Skeletal muscle satellite cell (primary cell): ENCODE data around the gene CHURC1.

ENCODE experiments used
- H3K27me3 ChIP-seq: 2 replicates; pipeline ENCODE4 v1.7.0; 2013; ENCODE audit warnings: low read length; ENCODE audit not compliant: control insufficient read depth, insufficient read depth
- H3K36me3 ChIP-seq: 2 replicates; pipeline ENCODE4 v1.7.0; 2013; ENCODE audit warnings: mild to moderate bottlenecking, control low read depth, low read length; ENCODE audit not compliant: insufficient read depth
- H3K4me1 ChIP-seq: 2 replicates; pipeline ENCODE4 v1.7.0; 2013; ENCODE audit warnings: low read length; ENCODE audit not compliant: control insufficient read depth, insufficient read depth
- H3K4me2 ChIP-seq: 2 replicates; pipeline ENCODE4 v1.7.0; 2013; ENCODE audit warnings: mild to moderate bottlenecking, low read length
- H3K4me3 ChIP-seq: 2 replicates; pipeline ENCODE4 v1.7.0; 2013; ENCODE audit warnings: low read length
- H3K9ac ChIP-seq: 2 replicates; pipeline ENCODE4 v1.7.0; 2013; ENCODE audit warnings: mild to moderate bottlenecking, low read depth, low read length, moderate library complexity
- H3K9me3 ChIP-seq: replicated peaks from 2 replicates; pipeline ENCODE4 v1.7.0; 2013; ENCODE audit warnings: mild to moderate bottlenecking, control low read depth, low read length

The CHURC1 gene

DNA sequence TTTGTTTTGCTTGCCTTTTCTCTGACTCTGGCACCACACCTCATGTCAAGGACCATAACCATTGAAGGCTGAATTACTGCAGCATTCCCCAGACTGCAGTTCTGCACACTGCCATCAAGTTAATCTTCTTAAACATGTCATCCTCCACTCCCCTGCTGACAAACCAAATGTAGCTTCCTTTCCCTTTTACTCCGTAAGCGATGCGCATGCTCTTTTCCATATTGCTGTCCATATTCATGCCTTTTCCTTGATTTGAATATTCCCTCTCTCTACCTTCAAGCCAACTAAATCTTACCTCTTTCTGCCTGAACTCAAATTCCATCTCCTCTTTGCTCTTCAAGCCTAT lies 14.7 kb downstream of the CHURC1 start:
- no peaks in the 10 kb centered on the region for H3K9me3 ChIP-seq
- no peak overlapping the region for H3K4me2 ChIP-seq
- peaks cover 65% of the 10 kb centered on the region for H3K36me3 ChIP-seq
- no peak overlapping the region for H3K4me3 ChIP-seq
- H3K27me3 ChIP-seq, result no peaks in the 10 kb centered on the region
- no peak overlapping the region for H3K9ac ChIP-seq
- H3K4me1 ChIP-seq, result no peaks in the 10 kb centered on the region

DNA sequence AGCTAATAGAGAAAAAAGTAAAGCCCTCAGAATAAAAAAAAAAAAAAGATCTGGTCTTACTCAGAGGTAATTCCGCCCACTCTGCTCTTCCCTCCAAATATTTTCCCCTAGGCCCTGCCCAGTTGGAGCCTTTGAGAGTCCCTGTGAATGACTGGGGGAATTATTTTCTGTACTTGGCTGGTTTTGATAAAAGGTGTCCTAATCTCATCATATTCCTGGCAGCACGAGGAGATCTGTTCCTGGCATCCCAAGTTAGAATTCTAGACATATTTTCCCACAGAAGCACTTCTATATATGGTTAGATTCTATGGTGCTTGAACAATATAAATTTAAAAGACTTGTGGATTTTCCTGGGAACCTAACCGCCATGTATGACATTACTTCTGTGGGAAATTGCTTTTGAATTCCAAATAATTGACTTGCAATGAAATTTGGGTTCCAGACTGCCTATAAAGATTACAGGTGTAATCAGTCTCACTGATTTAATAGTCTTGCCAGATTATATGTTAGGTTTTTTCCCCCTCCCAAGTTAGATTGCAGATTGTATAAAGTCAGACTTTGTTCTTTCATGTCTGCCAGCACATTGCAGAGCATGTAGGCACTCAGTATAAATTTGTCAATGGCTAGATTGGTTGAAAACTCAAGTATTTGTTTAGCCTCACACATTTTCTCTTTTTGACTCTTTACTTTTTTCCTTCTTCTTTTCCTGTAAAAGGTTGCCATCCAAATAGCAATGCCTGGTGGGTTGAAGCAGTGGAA lies 16.0 kb downstream of the CHURC1 start:
- Histone ChIP-seq H3K9me3 (no peaks in the 10 kb centered on the region), H3K4me2 (no peak overlapping the region), H3K4me3 (no peak overlapping the region), H3K27me3 (no peaks in the 10 kb centered on the region), H3K4me1 (peaks cover 3% of the 10 kb centered on the region), H3K9ac (no peak overlapping the region), H3K36me3 (peaks cover 52% of the 10 kb centered on the region)

DNA sequence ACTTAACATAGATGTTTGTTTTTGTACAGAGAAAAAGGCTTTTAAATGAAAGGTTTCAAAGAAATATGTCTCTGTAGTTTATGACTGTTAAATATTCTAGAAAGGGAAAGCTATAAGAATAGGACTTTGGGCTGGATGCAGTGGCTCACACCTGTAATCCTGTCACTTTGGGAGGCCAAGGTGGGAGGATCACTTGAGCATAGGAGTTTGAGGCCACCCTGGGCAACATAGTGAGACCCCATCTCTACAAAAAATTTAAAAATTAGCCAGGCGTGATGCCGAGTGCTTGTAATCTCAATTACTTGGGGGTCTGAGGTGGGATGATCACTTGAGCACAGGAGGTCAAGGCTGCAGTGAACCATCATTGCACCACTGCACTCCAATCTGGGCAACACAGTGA lies 16.9 kb downstream of the CHURC1 start:
- H3K9me3 ChIP-seq, result no peaks in the 10 kb centered on the region
- H3K4me1 ChIP-seq, result peaks cover 3% of the 10 kb centered on the region
- no peaks in the 10 kb centered on the region for H3K27me3 ChIP-seq
- H3K9ac ChIP-seq, result no peak overlapping the region
- H3K4me3 ChIP-seq, result no peak overlapping the region
- no peak overlapping the region for H3K4me2 ChIP-seq
- peaks cover 48% of the 10 kb centered on the region for H3K36me3 ChIP-seq

- Histone ChIP-seq H3K4me2 (no peak overlapping the region), H3K4me3 (no peak overlapping the region), H3K9me3 (no peaks in the 10 kb centered on the region), H3K27me3 (no peaks in the 10 kb centered on the region), H3K36me3 (peaks cover 37% of the 10 kb centered on the region), H3K4me1 (peaks cover 3% of the 10 kb centered on the region), H3K9ac (no peak overlapping the region)
Observed at GRCh38 chr14:64932231-64932630, 18.0 kb downstream of the CHURC1 start.

DNA sequence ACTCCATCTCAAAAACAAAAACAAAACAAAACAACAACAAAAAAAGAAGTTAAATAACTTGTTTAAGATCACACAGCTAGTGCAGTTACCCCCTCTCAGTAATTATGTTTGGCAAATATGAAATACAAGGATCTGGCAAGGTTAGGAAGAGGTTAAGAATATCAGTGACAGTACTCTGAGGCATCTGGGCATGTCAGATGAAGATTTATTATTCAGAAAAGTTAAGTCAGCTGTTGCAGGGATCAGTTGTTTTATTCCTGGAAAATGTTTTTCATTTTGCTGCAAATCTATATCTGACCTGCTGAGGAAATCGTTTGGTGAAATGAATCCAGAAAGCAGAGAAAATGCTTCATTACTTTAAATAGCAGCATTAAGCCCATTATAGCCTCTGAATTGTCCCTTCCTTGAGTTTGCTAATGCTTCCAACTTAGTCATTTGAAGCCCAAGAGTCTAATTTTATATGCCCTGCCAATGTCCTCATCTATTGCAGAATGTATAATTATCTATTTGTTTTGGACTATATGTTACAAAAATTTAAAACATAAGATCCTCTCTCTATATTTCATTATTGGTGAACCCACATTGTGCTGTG lies 20.2 kb downstream of the CHURC1 start:
- Histone ChIP-seq H3K27me3 (no peaks in the 10 kb centered on the region), H3K36me3 (peaks cover 31% of the 10 kb centered on the region)

DNA sequence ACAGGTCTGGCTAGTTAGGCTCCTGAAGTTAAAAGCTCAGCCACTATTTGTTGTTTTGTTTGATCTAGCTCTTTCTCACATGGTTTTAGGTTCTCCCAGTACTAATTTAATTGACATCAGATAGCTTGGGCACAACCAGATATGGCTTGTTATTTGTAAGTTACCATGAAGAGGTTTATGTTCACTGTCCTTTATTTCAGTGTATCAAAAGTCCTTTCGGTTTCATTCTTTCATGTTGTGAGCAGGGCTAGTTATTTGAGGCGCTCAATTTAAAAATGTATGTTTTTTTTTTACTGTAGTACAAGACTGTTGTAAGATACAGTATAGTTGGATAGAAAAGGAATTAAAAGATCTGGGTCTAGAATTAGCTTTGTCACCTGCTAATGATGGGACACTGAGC lies 21.3 kb downstream of the CHURC1 start:
- no peak overlapping the region for H3K4me3 ChIP-seq
- H3K9me3 ChIP-seq, result no peaks in the 10 kb centered on the region
- no peaks in the 10 kb centered on the region for H3K27me3 ChIP-seq
- no peak overlapping the region for H3K9ac ChIP-seq
- H3K4me2 ChIP-seq, result no peak overlapping the region
- peaks cover 34% of the 10 kb centered on the region for H3K36me3 ChIP-seq
- H3K4me1 ChIP-seq, result peaks cover 3% of the 10 kb centered on the region

More for the DNA sequence above, 20.2 kb downstream of the CHURC1 start:
- Histone ChIP-seq H3K9ac (no peak overlapping the region), H3K9me3 (no peaks in the 10 kb centered on the region), H3K4me1 (peaks cover 3% of the 10 kb centered on the region), H3K4me2 (no peak overlapping the region), H3K4me3 (no peak overlapping the region)

DNA sequence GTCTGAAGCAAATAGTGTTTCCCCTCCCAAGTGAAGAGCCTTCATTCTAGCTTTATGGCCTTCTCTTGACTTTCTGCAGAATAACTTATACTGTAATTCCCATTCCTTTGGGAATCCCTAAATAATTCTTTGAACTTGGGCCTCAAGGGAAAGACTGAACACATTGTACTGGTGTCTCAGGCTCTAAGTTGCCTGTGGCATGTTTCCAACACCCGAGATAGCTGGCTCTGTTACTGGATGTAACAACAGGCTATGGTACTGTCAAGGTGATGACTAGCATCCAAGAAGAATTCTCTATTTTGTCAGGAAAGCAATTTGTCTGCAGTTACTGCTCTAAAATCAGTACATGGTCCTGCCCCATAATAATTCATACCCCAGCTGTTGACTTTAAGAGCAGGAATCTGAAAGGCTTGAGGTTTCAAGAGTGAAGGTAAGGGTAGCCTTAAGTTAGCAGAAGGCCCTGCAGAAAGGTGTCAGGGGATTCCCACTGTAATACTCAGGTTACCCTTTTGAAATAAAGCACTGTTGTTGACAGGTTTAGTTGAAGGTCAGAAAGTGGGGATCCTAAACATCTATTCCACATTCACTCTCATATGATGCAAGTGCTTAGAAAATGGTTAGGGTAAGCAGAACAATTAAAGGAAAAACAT lies 23.0 kb downstream of the CHURC1 start:
- no peaks in the 10 kb centered on the region for H3K27me3 ChIP-seq
- peaks cover 3% of the 10 kb centered on the region for H3K4me1 ChIP-seq
- H3K9ac ChIP-seq, result no peak overlapping the region
- H3K9me3 ChIP-seq, result no peaks in the 10 kb centered on the region
- no peak overlapping the region for H3K4me3 ChIP-seq
- H3K4me2 ChIP-seq, result no peak overlapping the region
- peaks cover 24% of the 10 kb centered on the region for H3K36me3 ChIP-seq

DNA sequence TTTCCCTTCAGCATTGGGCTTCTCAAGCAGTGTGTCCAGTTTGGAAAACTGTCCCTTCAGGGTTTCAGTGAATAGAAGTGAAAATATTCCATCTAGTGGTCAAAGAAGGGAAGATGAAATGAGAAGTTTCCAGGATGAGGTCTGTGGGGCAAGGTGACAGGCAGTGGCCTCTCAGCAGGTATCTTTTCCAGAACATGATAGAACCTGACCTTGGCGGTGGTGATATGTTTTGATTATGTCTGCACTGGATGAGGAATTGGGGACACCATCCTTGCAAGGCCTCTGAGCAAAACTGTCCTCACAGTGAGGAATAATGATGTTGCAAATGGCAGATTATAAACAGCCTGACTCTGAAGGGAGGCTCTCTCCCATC lies 23.6 kb downstream of the CHURC1 start:
- H3K36me3 ChIP-seq, result peaks cover 25% of the 10 kb centered on the region
- H3K4me1 ChIP-seq, result peaks cover 3% of the 10 kb centered on the region
- no peak overlapping the region for H3K4me2 ChIP-seq
- H3K9ac ChIP-seq, result no peak overlapping the region
- H3K27me3 ChIP-seq, result no peaks in the 10 kb centered on the region
- no peak overlapping the region for H3K4me3 ChIP-seq
- no peaks in the 10 kb centered on the region for H3K9me3 ChIP-seq

- Histone ChIP-seq H3K4me2 (no peak overlapping the region), H3K4me1 (peaks cover 3% of the 10 kb centered on the region), H3K9me3 (no peaks in the 10 kb centered on the region), H3K4me3 (no peak overlapping the region), H3K36me3 (peaks cover 17% of the 10 kb centered on the region), H3K27me3 (no peaks in the 10 kb centered on the region), H3K9ac (no peak overlapping the region)
Observed at GRCh38 chr14:64938972-64939816, 24.9 kb downstream of the CHURC1 start.

- no peak overlapping the region for H3K4me2 ChIP-seq
- H3K4me1 ChIP-seq, result no peaks in the 10 kb centered on the region
- peaks cover 17% of the 10 kb centered on the region for H3K36me3 ChIP-seq
- no peaks in the 10 kb centered on the region for H3K27me3 ChIP-seq
- H3K9me3 ChIP-seq, result no peaks in the 10 kb centered on the region
- no peak overlapping the region for H3K9ac ChIP-seq
- no peak overlapping the region for H3K4me3 ChIP-seq
Observed at GRCh38 chr14:64939817-64940190, 25.5 kb downstream of the CHURC1 start.

DNA sequence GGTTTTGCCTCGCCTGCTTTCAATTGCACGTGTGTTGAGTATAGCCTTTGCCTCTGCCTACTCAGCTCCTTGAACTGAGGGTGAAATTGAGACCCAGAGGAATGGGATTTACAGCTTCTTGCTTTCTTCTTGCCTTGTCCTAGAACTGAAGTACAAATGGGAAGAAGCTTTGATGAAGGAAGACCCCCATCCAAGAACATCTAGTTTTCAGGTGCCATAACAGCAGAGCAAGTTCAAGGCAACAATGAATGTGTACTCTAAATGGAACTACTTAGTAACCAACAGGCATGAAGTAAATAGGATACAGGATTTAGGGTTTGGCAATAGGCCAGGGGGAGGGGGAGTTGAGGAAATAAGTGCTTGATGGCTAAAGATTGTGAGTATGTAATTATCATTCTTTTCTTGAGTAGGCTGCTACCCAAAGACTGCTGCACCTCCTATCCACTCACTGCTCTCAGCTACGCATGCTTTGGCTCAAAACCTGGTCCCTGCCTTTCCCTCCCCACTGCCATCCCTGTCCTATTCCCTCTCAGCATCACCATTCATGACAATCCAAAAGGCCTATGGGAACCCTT lies 26.2 kb downstream of the CHURC1 start:
- Histone ChIP-seq H3K36me3 (peaks cover 17% of the 10 kb centered on the region), H3K9me3 (no peaks in the 10 kb centered on the region), H3K4me1 (no peaks in the 10 kb centered on the region), H3K27me3 (no peaks in the 10 kb centered on the region), H3K4me2 (no peak overlapping the region), H3K9ac (no peak overlapping the region), H3K4me3 (no peak overlapping the region)
